Ishikawa (cell line): ENCODE measurements around the gene ATP6V1C2.
A peak's percentile ranks its signal among the peaks of the same experiment; 100 is the strongest.

ENCODE experiments used
- CEBPB ChIP-seq: IDR thresholded peaks from 2 replicates; pipeline ENCODE4 v1.6.1; 2012
- EGR1 ChIP-seq: IDR thresholded peaks from 2 replicates; pipeline ENCODE4 v1.6.1; 2012
- EP300 ChIP-seq: IDR thresholded peaks from 2 replicates; pipeline ENCODE4 v1.6.1; 2012; ENCODE audit warnings: borderline replicate concordance
- FOXM1 ChIP-seq: IDR thresholded peaks from 2 replicates; pipeline ENCODE4 v1.6.1; 2012; ENCODE audit warnings: low read depth, borderline replicate concordance
- MAX ChIP-seq: IDR thresholded peaks from 2 replicates; pipeline ENCODE4 v1.6.1; 2012
- NFIC ChIP-seq: IDR thresholded peaks from 2 replicates; pipeline ENCODE4 v1.6.1; 2012
- RAD21 ChIP-seq: IDR thresholded peaks from 2 replicates; pipeline ENCODE4 v1.6.1; 2012; ENCODE audit warnings: low read depth
- REST ChIP-seq: IDR thresholded peaks from 2 replicates; pipeline ENCODE4 v1.6.1; 2012; ENCODE audit warnings: low read depth, mild to moderate bottlenecking
- TAF1 ChIP-seq: IDR thresholded peaks from 2 replicates; pipeline ENCODE4 v1.6.1; 2012; ENCODE audit warnings: low read depth, mild to moderate bottlenecking
- TCF12 ChIP-seq: IDR thresholded peaks from 2 replicates; pipeline ENCODE4 v1.6.1; 2012; ENCODE audit warnings: low read depth
- TEAD4 ChIP-seq: IDR thresholded peaks from 2 replicates; pipeline ENCODE4 v1.6.1; 2012
- YY1 ChIP-seq: IDR thresholded peaks from 2 replicates; pipeline ENCODE4 v1.6.1; 2012; ENCODE audit warnings: low read depth
- ZBTB7A ChIP-seq: IDR thresholded peaks from 2 replicates; pipeline ENCODE4 v1.6.1; 2012; ENCODE audit warnings: low read depth

- TF ChIP-seq TAF1 (no peak), MAX (peak; percentile 95), FOXM1 (no peak), RAD21 (no peak), TCF12 (no peak), YY1 (no peak), NFIC (no peak), EP300 (no peak), CEBPB (no peak), ZBTB7A (no peak), REST (no peak), TEAD4 (no peak), EGR1 (no peak)
Observed at GRCh38 chr2:10768063-10768507, 46.7 kb downstream of the ATP6V1C2 start.
